Subcutaneous adipose tissue (tissue), 4 donors: ENCODE results near the gene NDUFAF8. TPM values are rescaled to one million over a fixed set of nuclear protein-coding genes. Genes with fewer than 3 reads are reported as not detected.

Experiments
- CTCF ChIP-seq: fragments of 450-650 bp; IDR thresholded peaks from one replicate; pipeline ENCODE4 v1.5.1; 2016; ENCODE audit warnings: low read depth, mild to moderate bottlenecking, control low read depth, antibody characterized with exemption, moderate library complexity
- total RNA-seq, 4 donors: library from RNA; depleted of rRNA; stranded (reverse); fragments of >200 nt; gene quantifications; one replicate each; pipeline ENCODE4 v1.1.0, GENCODE V29; 2016

The NDUFAF8 gene
- total RNA-seq, 4 donors from 2014 or later = 20.4 to 59.5 (median 53.6) TPM

GRCh38 chr17:81258292-81258691 is 19.2 kb downstream of the NDUFAF8 start:
- no peak for TF ChIP-seq CTCF

GRCh38 chr17:81259058-81259605 is 20.0 kb downstream of the NDUFAF8 start:
- TF ChIP-seq CTCF = no peak

GRCh38 chr17:81260171-81260570 is 21.1 kb downstream of the NDUFAF8 start:
- TF ChIP-seq CTCF = no peak

- no peak for TF ChIP-seq CTCF
Observed at GRCh38 chr17:81260641-81261040, 21.5 kb downstream of the NDUFAF8 start.

- TF ChIP-seq CTCF = no peak
Observed at GRCh38 chr17:81261096-81261495, 22.0 kb downstream of the NDUFAF8 start.

- no peak for TF ChIP-seq CTCF
Observed at GRCh38 chr17:81261582-81262336, 22.6 kb downstream of the NDUFAF8 start.

GRCh38 chr17:81263371-81264181 is 24.5 kb downstream of the NDUFAF8 start:
- no peak for TF ChIP-seq CTCF
